HG03280 (cell line): Measurements from ENCODE around the gene RIN1.

Source experiments
- ATAC-seq: cut with Tn5 transposase; IDR thresholded peaks from one replicate; pipeline ENCODE4 v1.9.1; 2021; ENCODE audit warnings: mild to moderate bottlenecking, moderate library complexity; ENCODE audit not compliant: unreplicated experiment

The RIN1 gene

GRCh38 chr11:66284526-66285078 lies 51.6 kb downstream of the RIN1 start:
- ATAC-seq = no peak

GRCh38 chr11:66283461-66284105 lies 52.7 kb downstream of the RIN1 start:
- no peak for ATAC-seq

GRCh38 chr11:66282468-66283455 lies 53.5 kb downstream of the RIN1 start:
- peak; percentile 82 for ATAC-seq
